Left hindlimb (tissue), 1 donor: ENCODE data around the gene GTPBP6.
"Not testable (repeated sequence)": the region's sequence is repeated elsewhere in the genome, so short reads cannot be mapped to it uniquely, and the experiment has no call there.

ENCODE experiments used
- DNase-seq: peaks from one replicate; pipeline ENCODE4 v3.0.0-alpha.2; 2018

The GTPBP6 gene

GRCh38 chrX:261167-261918, 57.3 kb downstream of the GTPBP6 start:
- no peak for DNase-seq

DNA sequence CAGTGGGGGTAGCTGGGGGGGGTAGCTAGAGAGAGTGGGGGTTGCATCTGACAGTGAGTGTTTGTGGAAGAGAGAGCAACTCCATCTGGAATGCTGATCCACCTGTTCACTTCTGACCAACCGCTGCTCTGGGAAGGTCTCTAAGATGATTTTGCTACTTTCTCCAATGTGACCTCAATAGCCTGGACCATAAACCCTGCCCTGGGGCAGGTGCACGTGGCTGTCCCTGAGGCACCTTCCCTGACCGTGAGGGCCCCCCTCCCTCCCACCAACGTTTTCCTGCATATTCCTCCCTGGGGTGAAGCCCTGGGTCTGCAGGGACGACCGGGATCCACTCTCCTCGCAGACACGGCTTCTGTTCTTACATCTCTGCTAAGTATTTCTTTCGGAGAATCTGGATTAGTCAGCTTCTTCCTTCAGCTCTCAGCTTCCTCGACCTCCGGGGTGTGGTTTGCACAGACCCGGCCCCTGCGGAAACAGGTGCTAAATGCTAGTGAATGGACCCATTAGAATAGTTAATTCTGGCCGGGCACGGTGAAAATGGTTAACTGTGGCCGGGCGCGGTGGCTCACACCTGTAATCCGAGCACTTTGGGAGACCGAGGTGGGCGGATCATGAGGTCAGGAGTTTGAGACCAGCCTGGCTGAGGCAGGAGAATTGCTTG, 58.8 kb downstream of the GTPBP6 start:
- no peak for DNase-seq

- DNase-seq = no peak
Observed at GRCh38 chrX:258291-259040, 60.1 kb downstream of the GTPBP6 start.

- DNase-seq = no peak
Observed at GRCh38 chrX:257681-258289, 60.8 kb downstream of the GTPBP6 start.

GRCh38 chrX:257054-257453, 61.5 kb downstream of the GTPBP6 start:
- DNase-seq = not testable (repeated sequence)

- DNase-seq = no peak
Observed at GRCh38 chrX:255923-256331, 62.7 kb downstream of the GTPBP6 start.
